Activated CD4-positive, alpha-beta T cell treated with anti-CD3 and anti-CD28 coated beads for 48 hours (primary cell): ENCODE measurements around the gene CYREN.
A peak's percentile ranks its signal among the peaks of the same experiment; 100 is the strongest.
"Not testable (repeated sequence)": the region's sequence is repeated elsewhere in the genome, so short reads cannot be mapped to it uniquely, and the experiment has no call there.

Experiments
- DNase-seq: peaks from one replicate; pipeline ENCODE4 v3.0.0-alpha.2; 2020

Gene CYREN, protein sequence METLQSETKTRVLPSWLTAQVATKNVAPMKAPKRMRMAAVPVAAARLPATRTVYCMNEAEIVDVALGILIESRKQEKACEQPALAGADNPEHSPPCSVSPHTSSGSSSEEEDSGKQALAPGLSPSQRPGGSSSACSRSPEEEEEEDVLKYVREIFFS

DNA sequence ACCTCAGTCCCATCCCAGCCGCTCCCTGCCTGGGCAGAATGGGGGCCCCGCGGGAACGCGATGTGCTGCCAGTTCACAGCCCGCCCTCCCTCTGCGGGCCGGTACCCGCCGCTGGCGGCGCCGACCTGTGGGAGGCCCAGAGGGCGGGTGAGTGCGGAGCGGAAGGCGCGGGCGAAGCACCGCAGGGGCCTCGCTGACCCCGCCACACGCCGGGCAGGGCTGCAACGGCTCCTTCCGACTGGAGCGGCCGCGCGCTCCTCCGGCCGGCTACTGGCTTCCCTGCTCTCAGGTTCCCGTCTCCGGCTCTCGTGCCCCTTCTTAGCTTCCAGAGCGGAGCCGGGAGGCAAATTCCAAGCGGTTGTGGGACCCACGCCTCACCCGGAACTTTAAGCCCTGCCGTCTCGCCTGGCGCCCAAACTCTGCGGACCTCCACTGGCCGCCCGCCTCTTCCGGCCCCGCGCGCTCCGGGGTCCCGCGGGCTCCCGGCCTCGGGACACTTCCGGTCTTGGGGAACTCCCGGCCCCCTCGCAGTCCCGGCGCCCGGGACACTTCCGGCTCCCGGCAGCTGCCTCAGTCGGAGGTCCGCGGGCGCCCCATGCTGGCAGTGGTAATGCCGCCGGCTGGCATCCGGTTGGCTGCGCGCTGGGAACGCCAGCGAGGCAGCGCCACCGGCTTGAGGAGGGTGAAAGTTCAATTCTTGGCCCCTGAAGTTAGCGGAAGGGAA, at the start of gene CYREN:
CYREN (minus strand) TSS at position 434 of the 724 bp plus-strand sequence. CDS start 1,785 bp downstream, outside the sequence.
- DNase-seq = peak; percentile 96

DNA sequence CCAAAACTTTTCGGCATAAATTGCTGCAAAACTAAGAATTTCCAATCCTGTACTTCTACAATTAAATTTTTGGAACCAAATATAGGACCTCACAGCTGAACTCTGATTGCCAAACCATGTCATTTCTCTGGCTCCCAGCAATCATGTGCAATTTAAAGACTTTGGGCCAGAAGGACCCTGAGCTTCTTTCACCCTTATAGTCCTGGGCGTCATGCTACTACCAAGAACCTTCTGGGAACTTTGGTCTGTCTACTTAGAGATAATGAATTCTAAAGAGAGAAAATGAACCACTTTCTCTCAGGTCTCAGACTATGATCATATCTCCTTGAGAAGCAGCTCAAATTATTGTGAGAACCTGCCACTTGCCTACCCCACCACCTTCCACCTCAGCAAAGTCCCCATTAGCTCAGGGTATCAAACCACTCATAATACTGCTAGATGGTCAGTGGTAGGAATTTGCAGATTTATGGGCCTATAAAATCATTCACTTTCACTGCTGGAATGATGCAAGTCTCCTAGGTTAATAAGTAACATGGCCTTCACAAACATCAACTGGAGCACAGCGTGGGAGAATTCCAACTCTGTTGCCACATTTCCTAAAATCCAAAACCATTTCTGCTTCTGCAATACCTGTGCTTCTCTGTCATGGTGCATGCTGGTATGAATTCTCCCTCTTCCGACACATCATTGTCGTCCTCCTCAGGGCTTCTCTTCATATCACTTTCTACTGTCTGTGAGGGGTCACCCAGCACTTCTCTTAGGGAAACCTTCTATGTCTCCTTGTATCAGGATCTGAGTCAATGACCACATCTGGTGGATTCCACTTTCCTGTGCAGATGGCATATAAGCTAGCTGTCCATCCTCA, 47.4 kb upstream of the CYREN start:
- no peak for DNase-seq

DNA sequence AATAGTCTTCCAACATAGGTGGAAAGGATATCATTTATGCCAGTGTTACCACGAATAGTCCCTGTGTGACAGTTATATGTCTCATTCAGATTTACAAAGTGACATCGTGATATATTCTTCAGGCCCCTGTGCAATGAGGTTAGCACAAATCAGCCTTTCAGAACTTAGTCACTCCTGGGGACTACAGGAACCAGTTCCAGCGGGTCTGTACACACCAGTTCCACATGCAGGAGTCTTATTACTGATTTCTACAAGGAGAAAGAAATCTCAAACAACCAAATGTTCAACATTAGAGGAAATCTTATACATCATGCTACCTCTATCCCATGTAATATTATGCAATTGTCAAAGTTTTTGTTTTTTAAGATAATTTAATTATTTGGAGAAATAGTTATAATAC, 45.2 kb upstream of the CYREN start:
- no peak for DNase-seq

DNA sequence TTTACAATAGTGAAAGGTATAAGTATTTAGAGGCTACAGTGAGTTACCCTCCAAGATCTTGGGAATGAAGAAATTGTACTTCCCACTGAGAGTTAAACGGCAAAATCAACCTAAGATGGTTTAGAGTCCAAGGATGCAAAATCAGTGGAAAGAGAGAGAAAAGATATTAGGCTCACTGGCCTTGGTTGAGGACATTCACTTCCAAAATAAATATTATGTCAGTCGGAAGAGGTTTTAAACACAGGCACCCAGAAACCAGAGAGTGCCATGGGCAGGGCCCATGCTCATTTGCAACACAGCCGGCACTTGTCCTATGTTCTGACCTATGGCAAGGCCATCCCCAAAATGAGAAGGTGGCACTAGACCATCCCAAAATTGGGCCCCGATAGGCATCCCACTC, 44.7 kb upstream of the CYREN start:
- DNase-seq = no peak

DNA sequence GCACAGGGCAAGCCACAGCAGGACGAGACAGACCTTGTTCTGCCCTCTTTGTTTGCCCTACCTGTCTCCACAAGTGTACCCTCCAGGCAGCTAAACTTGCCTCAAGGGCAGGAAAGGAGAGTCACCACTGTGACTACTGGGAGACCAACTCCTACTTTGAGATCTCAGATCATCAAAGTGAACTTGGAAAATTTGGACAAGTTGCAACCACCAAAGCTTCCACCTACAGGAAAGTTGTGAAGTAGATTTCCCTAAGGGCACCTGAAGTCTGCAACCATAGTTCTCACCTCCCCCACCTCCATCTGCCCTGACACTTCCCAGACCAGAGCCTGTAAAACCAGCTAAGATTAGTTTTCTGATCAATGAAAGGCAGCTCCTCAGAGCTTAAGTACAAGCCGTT, 43.3 kb upstream of the CYREN start:
- DNase-seq = no peak

DNA sequence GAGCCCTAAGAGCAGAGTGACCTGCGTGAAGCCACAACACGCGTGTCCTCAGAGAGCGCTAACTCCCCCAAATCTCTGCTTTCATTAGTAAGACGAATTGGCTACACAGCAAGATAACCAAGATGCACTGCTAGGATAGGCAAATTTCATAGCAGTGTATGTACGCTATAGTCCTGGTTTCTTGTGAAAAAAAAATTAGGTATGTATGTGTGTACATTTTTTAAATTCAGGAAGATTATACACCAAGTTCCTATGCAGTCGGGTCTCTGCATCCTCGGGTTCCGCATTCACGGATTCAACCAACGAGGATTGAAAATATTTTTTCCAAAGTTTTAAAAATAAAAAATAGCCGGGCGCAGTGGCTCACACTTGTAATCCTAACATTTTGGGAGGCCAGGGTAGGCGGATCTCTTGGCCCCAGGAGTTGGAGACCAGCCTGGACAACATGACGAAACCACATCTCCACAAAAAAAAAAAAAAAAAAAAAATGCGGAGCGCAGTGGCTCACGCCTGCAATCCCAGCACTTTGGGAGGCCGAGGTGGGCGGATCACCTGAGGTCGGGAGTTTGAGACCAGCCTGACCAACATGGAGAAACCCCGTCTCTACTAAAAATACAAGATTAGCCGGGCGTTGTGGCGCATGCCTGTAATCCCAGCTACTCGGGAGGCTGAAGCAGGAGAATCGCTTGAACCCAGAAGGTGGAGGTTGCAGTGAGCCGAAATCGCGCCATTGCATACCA, 41.6 kb upstream of the CYREN start:
- DNase-seq = not testable (repeated sequence)

DNA sequence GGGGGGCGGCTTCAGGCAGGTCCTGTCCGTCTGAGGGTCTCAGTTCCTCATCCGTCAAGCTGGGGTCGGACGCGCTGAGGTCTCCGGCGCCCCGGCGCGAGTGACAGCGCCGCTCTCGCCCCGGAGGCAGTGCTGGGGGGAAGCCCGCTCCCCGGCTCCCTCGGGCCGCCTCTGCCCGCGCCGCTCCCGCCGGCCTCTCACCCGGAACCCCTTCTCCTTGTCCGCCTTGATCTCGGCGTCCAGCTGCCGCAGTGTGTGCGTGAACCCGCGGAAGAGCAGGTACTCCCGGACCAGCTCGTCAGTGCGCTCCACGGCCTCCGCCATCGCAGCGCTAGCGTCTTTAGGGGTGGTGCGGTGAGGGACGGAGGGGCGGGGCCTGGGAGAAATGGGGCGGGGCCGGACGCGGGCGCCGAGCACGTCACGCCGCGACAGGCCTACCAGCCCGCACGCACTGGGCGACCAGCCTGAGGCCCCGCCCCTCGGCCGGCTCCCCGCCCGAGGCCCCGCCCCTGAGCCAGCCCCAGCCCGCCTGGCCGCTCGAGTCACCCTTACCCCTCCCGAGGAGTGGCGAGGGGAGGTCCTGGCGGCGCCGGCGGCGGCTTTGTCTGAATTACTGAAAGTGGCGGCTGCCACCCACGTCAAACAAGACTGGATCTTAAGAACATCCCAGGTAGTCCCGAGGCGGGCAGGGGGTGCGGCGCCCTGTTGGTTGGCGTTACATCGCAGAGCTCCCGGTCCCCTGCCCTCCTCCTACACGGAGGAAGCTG, 40.9 kb upstream of the CYREN start, which contains the start of gene WDR91:
WDR91 (minus strand) TSS at position 348 of the 767 bp plus-strand sequence; CDS start at position 324, 24 bp downstream.
- peak; percentile 97 for DNase-seq

DNA sequence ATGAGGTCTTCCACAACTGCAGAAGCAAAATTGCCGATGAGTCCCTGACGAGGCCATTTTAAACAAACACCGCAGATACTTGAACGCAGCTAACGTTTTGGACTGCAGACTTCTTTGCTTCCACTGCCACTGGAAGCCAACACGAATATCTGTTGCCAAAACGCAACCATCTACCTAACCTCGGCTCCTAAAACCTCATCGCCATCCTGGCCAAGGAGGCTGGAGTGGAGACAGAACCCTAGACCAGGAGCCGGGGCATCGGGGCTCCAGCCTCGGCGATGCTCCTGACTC, 40.3 kb upstream of the CYREN start:
- no peak for DNase-seq

DNA sequence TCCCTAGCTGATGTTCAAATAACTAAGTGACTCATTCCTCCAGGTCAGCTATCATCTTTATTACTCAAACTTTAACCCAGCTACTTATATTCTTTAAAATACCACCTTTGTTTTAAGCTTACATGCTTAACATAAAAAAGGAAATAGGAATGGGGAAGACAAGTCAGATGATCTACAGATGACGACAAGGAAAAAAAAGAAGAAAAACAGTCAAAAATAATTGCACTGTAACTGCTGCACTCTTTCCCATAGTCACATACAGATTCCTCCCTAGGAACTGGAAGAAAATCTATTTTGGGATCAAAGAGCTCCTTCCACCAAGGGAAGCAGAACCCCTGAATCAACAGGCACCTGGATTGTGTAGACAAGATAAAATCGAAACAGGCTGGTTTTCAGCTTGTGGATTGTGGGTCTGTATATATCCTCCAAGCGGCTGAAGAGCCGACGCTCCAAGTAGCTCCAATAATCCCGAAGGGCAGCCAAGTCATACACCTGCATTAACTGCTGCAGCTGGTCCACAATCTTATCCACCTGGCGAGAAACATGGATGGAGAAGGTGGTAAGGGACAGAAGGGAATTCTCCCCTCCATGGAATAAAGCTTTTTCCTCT, 38.8 kb upstream of the CYREN start:
- no peak for DNase-seq

DNA sequence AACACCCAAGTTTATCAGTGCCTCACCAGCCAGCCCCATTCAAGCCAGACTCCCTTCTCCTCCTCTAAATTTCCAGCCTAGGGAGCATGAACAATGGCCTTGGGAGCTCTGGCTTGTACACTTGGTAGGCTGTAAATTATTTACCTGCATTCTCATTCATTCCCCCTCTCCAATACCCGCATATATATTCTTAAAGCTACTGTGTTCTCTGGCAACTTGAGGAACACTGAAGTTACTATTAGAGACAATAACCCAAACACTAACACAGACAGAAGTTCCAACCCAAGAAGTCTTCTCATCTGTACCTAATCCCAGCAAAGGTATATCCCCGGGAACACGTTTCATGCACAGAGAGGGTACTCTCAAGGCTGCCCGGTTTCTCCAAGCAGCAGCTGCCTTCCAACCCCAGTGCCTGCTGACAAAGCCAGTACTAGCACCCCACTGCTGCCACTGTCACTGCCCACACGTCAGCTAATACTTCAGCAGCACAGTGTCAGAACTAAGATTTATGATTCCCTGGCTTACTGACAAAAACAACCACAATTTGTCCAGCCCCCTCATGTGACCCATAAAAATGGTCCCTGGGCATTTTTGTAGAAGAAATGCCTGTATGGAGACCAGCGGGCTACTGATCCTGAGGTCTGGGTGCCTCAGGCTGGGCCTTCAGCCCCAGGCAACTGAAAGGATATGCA, 37.7 kb upstream of the CYREN start:
- DNase-seq = no peak

DNA sequence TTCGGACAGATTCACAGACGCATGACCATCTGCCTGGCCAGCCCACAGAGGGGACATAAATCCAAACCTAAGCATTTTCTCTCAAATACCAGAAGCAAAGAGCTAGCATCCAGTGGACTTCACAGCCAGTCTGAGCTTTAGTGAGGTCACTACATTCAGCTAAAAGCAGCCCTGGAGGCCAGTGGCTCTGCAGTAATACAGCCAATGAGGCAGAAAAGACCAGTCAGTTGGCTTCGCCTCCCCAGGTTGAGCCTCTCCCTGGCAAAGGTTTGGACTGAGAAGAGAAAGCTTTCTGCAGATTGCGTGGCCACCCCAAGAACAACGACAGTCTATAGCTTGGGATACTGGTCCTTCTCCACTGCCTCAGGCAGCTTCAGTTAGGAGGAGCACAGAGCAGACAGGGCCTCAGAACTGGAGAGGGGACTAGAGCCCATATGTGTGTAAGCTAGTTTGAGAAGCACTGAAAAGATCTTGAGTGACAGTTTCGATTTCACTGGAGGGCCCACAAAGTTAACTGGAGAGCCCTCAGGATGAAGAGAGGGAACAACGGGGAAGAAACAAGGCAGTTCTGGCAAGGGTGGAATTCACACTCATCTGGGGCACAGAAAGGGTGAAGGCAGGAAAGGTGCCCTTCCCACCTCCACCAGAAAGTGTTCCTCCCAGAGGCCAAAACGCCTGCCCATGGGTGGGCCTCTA, 37.0 kb upstream of the CYREN start:
- DNase-seq = no peak

DNA sequence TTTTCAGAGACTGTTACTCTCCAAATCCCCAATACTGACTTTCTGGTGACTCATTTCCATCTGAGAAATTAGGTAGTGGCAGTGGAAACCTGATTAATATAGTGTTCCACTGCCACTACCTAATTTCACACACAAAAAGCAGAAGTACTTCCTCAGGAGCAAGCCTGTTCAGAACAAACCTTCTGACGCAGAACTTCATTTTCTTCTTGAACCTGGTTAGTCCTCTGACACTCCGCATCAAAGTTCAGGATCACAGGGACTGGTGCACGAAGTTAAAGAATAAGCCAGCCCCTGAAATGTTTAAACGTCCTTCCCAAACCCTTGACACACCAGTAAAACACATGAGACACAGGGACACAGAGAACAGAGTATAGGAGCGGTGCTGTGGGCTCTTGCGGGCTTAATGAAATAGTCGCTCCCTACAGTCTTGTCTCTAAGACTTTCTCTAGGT, 36.5 kb upstream of the CYREN start:
- no peak for DNase-seq

DNA sequence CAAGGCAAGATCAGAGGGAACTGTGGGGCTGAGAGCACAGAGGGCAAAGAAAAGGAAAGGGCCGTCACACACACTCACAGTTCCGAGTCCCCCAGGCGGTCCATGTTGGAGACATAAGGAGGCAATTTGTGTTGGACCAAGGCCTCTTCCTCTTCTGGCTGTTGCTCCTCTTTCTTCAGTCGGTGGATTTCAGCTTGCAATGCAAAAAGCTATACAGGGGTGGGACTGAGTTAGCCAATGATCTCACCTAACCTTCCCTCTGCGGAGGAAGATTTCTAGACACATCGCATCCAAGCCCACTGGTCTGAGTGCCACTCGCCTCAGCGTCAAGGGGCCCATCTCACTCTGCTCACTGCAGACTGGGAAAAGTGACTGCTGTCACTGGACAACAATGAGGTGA, 35.3 kb upstream of the CYREN start:
- DNase-seq = no peak

DNA sequence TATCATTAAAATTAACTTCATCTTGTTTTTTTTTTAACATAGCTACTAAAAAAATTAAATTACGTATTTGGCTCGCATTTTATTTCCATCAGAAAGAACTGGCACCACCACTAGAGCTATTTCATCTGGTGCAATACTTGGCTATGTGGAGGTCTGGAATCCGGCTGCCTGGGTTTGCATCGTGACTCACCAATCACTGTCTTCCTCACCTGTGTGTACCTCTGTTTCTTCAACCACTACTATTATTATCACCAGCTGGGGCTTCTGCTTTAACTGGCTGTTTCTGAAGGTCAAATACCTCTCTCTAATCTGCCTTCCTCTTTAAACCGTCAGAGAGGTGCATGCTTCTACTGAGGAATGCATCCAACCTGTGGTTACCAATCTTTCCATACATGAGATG, 34.4 kb upstream of the CYREN start:
- DNase-seq = no peak

DNA sequence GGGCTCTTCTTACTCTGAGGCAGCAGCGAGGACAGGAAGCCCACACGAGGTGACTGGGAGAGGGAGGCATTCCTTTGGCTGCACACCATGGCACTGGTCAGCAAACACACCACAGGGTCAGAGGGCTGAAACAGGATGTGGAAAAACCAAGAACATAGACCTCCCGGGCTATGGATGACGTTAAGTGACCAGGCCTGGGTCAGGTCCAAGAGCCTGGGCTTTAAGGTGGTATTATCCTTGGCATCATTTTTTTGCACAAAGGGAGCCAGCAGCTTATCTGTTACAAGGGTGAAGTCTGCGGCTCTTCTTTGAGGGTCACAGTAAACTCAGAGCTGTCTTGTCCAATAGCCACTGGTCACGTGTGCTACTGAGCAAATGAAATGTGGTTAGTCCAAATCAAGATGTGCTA, 33.8 kb upstream of the CYREN start:
- no peak for DNase-seq

DNA sequence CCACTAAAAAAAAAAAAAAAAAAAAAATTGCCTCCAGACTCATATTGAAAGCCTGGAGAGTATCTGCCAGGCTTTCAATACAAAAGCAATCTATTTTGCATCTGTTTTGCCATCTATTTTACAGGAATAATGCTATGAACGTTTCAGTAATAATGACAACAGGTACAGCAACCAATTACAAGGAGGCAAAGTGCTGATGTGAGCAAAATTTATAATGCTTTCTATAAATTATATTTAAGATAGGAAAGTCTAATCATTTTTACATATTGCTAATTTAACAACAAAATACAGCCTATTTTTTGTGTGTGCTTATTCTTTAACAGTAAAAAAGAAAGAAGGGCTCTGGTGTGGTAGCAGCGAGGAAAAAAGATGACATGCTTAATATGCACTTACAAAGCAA, 30.8 kb upstream of the CYREN start:
- no peak for DNase-seq

DNA sequence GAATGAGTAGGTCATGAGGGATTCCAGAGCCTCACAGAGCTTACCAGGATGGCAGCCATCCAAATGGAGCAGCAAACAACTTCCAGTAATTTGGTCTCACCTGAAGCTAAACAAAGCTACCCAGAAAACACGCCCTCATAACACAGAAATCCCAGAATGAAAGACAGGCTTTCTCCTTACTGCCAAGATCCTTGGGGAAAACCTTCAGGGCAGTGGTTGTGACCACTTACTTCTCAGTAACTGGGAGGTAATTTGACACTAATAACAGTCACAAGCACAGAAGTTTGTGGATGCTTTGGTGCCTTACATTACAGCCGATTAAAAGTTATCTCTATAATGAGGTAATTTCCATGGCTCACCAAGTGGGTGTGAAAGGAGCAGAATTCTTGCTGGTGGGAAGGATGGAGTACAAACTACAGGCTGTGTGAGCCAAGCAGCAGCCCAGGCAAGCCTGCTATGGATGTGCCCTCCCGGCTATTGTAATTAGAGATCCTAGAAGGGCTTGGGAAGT, 30.4 kb upstream of the CYREN start:
- DNase-seq = no peak

DNA sequence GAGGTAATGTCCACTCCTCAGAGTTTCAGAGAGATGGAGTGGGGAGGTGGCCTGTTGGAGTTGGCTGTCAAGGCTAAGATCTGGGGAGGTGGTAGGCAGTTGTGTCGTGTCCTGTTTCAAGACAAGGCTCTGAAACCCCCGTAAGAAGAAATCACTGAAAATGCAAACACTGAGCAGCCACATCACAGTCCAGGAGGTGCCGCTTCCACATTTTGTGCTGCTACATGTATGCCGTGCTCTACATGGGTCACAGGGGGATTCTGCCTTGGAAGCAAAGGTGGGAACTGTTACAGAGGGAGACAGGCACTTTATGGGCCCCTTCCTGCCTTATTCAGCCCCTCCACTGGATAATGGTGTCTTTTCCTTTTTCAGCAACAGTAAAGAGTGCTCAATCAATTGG, 28.9 kb upstream of the CYREN start:
- no peak for DNase-seq

DNA sequence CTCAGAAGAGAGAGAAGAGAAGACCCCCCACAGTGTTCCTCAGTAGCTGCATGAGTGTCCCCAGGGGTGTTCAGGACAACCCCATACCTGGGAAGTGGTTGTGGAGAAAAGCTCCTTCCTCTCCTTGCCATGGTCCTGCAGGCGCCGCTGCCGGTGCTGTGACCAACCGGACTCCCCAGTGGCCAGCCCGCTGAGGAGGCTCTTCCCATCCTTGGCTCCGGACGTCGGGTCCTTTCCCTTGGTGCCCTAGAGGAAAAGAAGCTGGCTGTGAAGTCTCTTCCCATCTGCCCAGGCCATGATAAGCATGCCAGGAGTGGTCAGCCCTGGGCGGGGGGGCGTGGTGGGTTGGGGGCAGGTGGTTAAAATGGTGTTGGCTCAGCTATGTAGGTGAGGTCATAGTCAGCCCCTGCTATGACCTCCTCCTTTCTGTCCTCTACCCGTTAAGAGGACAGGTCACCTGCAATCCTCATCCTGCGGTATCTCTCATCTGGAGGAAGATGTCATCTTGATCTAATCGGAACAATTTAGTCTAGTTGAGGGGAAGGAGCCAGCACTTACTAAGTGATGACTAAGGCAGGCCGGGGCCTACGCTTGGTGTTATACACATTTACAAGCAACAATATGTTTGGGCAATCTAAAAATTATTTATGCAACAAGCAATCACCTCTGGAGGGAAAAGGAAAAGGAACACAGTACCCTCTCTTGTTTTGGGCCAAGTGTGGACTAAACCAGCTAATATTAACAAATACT, 27.6 kb upstream of the CYREN start:
- DNase-seq = peak; percentile 17

DNA sequence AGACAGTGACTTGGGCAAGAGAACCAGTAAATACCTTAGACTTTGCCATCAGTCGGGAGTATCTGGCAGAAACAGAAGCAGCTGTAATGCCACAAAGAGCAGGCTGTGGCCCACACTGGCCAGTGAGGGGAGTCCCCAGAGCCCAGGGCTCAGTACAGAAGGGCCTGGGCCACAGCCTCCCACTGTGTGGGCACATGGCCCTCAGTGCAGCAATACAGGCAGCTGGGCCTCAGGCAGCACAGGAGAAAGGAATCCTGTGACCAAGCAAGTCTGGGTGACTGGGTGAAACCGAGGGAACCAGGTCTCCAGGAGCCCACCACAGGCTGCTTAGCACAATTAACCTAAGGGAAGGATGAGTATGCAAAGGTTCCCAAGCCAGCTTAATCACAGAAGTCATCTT, 26.8 kb upstream of the CYREN start:
- no peak for DNase-seq
